Measurements from ENCODE around the gene SELP.

The SELP gene

DNA sequence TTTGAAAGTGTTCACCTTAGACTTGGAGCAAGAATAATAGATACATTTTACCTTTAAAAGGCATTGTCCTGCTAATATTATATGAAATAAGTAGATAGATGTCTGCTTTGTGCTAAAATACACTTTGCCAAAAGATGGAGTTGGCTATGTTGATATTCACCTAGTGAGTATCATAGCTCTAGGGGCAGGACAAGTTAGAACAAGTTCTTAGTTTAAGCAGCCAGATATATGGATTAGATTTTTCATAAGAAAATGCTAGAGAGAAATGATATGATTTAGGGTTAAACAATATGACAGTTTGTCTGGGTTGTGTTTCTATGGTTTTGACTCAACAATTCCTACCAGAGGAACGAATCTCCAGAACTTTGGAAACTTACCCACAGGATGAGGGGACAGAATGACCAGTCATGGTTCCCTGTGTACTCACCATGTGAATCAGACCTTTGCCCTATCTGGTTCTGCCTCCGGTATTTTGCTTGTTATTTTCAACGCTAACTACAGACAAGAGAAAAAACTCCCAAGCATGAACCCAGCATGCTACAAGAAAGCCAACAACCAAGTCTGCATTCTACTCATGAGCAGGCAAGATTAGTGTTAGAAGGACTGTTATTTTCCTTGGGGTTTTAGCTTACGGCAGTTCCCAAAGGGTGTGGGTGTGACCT, 45.3 kb downstream of the SELP start:
- CTCF ChIA-PET, result interaction anchor here (1.2 to 1.6 kb wide), 2 partner anchors 17 to 25 kb away, joined by 3 read pairs; no protein-coding TSS in a partner anchor
- no peak overlapping the region for H3K4me3 ChIP-seq (ENCODE audit: low read depth, low read length)
- no peaks in the 10 kb centered on the region for H3K9me3 ChIP-seq (ENCODE audit: control insufficient read depth, insufficient read depth, low read depth, low read length)
- POLR2A ChIA-PET, result no interaction called here
- no peak overlapping the region for H3K27ac ChIP-seq (ENCODE audit: extremely low read depth, low read depth, low read length)
- H3K4me1 ChIP-seq (ENCODE audit: control insufficient read depth, insufficient read depth, low read length), result no peaks in the 10 kb centered on the region
- no peaks in the 10 kb centered on the region for H3K36me3 ChIP-seq (ENCODE audit: control insufficient read depth in 2 of 2, insufficient read depth in 1 of 2, low read length in 2 of 2)
- TF ChIP-seq ZNF621 (tag by site-specific recombination; IDR thresholded peaks at IDR 0.05), result no peak
- TF ChIP-seq ZNF292 (tag by site-specific recombination; IDR thresholded peaks at IDR 0.05; ENCODE audit: borderline replicate concordance, low read depth), result no peak
- no peak for TF ChIP-seq EGR2 (tag by site-specific recombination; IDR thresholded peaks at IDR 0.05; ENCODE audit: low read depth)
- no peak for TF ChIP-seq ZNF19 (tag by site-specific recombination; IDR thresholded peaks at IDR 0.05; ENCODE audit: low read depth)
- no peak for TF ChIP-seq ZNF146 (tag by site-specific recombination; IDR thresholded peaks at IDR 0.05)

DNA sequence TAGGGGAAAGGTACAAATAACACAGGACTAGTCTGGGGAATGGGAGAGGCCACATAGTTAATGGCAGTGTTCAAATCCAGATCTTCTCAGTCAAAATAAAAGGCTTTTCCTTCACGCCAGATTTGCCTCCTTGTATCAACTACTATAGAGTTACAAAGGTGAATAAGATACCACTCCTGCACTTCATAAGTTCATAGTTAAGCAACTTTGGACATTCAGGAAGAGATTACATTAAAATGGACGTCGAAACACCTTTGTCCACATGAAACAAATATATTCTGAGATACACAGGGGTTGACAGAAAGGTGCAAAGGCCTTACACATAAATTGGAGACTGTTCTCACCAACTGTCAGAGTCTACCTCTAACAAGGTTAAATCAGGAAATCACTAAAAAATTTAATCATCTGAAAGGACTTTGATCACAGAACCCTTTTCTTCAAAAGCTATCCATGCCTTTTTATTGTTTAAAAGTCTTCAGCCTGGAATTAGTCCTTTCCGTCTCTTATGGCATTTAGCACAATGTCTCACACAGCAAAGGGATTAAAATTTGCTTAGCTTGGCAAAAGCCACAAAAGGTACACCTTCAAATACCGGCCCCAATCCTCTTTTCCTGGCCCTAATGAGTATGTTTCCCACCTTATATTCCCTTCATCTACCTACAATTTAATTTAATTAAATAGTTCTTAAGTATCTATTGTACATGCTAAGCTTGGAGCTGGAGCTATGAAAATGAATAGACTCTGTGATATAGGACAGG, 51.8 kb downstream of the SELP start:
- Histone ChIP-seq H3K4me1 (ENCODE audit: control insufficient read depth, insufficient read depth, low read length) (no peaks in the 10 kb centered on the region), H3K9me3 (ENCODE audit: control insufficient read depth, insufficient read depth, low read depth, low read length) (no peaks in the 10 kb centered on the region), H3K36me3 (ENCODE audit: control insufficient read depth in 2 of 2, insufficient read depth in 1 of 2, low read length in 2 of 2) (no peaks in the 10 kb centered on the region), H3K27ac (ENCODE audit: extremely low read depth, low read depth, low read length) (no peak overlapping the region), H3K4me3 (ENCODE audit: low read depth, low read length) (no peak overlapping the region)
- ChIA-PET CTCF (no interaction called here), POLR2A (no interaction called here)
- TF ChIP-seq, protein P1, sequence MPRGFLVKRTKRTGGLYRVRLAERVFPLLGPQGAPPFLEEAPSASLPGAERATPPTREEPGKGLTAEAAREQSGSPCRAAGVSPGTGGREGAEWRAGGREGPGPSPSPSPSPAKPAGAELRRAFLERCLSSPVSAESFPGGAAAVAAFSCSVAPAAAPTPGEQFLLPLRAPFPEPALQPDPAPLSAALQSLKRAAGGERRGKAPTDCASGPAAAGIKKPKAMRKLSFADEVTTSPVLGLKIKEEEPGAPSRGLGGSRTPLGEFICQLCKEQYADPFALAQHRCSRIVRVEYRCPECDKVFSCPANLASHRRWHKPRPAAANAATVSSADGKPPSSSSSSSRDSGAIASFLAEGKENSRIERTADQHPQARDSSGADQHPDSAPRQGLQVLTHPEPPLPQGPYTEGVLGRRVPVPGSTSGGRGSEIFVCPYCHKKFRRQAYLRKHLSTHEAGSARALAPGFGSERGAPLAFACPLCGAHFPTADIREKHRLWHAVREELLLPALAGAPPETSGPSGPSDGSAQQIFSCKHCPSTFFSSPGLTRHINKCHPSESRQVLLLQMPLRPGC (tag by site-specific recombination; IDR thresholded peaks at IDR 0.05), result no peak
- TF ChIP-seq SP2 (tag by site-specific recombination; IDR thresholded peaks at IDR 0.05) (no peak), ZBTB17 (tag by site-specific recombination; IDR thresholded peaks at IDR 0.05) (no peak), ZNF664 (tag by site-specific recombination; IDR thresholded peaks at IDR 0.05) (no peak), ZNF302 (tag by site-specific recombination; IDR thresholded peaks at IDR 0.05; ENCODE audit: low read depth) (no peak), ZNF211 (tag by site-specific recombination; IDR thresholded peaks at IDR 0.05; ENCODE audit: low read depth) (no peak), KLF1 (tag by site-specific recombination; IDR thresholded peaks at IDR 0.05) (no peak), ZEB2 (tag by site-specific recombination; IDR thresholded peaks at IDR 0.05) (no peak), ZNF48 (tag by site-specific recombination; IDR thresholded peaks at IDR 0.05) (no peak), SP7 (tag by site-specific recombination; IDR thresholded peaks at IDR 0.05) (no peak), ZNF350 (tag by site-specific recombination; IDR thresholded peaks at IDR 0.05) (no peak), SETDB1 (IDR thresholded peaks at IDR 0.05; ENCODE audit: insufficient read length, low read length) (no peak), ZNF19 (tag by site-specific recombination; IDR thresholded peaks at IDR 0.05; ENCODE audit: low read depth) (no peak), ZNF112 (tag by site-specific recombination; IDR thresholded peaks at IDR 0.05) (no peak), ZNF174 (tag by site-specific recombination; IDR thresholded peaks at IDR 0.05) (no peak), ZBTB1 (tag by site-specific recombination; IDR thresholded peaks at IDR 0.05) (no peak)
- TF ChIP-seq, protein P2, sequence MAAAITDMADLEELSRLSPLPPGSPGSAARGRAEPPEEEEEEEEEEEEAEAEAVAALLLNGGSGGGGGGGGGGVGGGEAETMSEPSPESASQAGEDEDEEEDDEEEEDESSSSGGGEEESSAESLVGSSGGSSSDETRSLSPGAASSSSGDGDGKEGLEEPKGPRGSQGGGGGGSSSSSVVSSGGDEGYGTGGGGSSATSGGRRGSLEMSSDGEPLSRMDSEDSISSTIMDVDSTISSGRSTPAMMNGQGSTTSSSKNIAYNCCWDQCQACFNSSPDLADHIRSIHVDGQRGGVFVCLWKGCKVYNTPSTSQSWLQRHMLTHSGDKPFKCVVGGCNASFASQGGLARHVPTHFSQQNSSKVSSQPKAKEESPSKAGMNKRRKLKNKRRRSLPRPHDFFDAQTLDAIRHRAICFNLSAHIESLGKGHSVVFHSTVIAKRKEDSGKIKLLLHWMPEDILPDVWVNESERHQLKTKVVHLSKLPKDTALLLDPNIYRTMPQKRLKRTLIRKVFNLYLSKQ (tag by site-specific recombination; IDR thresholded peaks at IDR 0.05; ENCODE audit: borderline replicate concordance), result no peak
- TF ChIP-seq, protein P3, sequence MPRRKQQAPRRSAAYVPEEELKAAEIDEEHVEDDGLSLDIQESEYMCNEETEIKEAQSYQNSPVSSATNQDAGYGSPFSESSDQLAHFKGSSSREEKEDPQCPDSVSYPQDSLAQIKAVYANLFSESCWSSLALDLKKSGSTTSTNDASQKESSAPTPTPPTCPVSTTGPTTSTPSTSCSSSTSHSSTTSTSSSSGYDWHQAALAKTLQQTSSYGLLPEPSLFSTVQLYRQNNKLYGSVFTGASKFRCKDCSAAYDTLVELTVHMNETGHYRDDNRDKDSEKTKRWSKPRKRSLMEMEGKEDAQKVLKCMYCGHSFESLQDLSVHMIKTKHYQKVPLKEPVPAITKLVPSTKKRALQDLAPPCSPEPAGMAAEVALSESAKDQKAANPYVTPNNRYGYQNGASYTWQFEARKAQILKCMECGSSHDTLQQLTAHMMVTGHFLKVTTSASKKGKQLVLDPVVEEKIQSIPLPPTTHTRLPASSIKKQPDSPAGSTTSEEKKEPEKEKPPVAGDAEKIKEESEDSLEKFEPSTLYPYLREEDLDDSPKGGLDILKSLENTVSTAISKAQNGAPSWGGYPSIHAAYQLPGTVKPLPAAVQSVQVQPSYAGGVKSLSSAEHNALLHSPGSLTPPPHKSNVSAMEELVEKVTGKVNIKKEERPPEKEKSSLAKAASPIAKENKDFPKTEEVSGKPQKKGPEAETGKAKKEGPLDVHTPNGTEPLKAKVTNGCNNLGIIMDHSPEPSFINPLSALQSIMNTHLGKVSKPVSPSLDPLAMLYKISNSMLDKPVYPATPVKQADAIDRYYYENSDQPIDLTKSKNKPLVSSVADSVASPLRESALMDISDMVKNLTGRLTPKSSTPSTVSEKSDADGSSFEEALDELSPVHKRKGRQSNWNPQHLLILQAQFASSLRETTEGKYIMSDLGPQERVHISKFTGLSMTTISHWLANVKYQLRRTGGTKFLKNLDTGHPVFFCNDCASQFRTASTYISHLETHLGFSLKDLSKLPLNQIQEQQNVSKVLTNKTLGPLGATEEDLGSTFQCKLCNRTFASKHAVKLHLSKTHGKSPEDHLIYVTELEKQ (tag by site-specific recombination; IDR thresholded peaks at IDR 0.05; ENCODE audit: borderline replicate concordance), result no peak
- TF ChIP-seq, protein P4, sequence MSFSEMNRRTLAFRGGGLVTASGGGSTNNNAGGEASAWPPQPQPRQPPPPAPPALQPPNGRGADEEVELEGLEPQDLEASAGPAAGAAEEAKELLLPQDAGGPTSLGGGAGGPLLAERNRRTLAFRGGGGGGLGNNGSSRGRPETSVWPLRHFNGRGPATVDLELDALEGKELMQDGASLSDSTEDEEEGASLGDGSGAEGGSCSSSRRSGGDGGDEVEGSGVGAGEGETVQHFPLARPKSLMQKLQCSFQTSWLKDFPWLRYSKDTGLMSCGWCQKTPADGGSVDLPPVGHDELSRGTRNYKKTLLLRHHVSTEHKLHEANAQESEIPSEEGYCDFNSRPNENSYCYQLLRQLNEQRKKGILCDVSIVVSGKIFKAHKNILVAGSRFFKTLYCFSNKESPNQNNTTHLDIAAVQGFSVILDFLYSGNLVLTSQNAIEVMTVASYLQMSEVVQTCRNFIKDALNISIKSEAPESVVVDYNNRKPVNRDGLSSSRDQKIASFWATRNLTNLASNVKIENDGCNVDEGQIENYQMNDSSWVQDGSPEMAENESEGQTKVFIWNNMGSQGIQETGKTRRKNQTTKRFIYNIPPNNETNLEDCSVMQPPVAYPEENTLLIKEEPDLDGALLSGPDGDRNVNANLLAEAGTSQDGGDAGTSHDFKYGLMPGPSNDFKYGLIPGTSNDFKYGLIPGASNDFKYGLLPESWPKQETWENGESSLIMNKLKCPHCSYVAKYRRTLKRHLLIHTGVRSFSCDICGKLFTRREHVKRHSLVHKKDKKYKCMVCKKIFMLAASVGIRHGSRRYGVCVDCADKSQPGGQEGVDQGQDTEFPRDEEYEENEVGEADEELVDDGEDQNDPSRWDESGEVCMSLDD (tag by site-specific recombination; IDR thresholded peaks at IDR 0.05), result no peak

Measured in HEK293 (cell line).